DOHH2 (cell line): ENCODE data around the gene HSD17B3.

ENCODE experiments used
- H3F3A ChIP-seq: fragments of 200-600 bp; sonication (generic), shearing (Covaris generic); 2 replicates; pipeline ENCODE4 v1.6.0; 2016; ENCODE audit warnings: antibody characterized with exemption, mild to moderate bottlenecking; ENCODE audit not compliant: control insufficient read depth, insufficient read depth
- H3K27ac ChIP-seq: fragments of 200-600 bp; sonication (generic); 2 replicates; pipeline ENCODE4 v1.5.1; 2014; ENCODE audit warnings: low read depth, mild to moderate bottlenecking, low read length, moderate library complexity
- H3K27me3 ChIP-seq: fragments of 200-600 bp; sonication (generic); 2 replicates; pipeline ENCODE4 v1.6.1; 2014; ENCODE audit warnings: mild to moderate bottlenecking, low read length, mixed read lengths; ENCODE audit not compliant: control insufficient read depth
- H3K36me3 ChIP-seq: fragments of 200-600 bp; sonication (generic); 2 replicates; pipeline ENCODE4 v1.6.1; 2014; ENCODE audit warnings: mild to moderate bottlenecking, low read length, moderate library complexity, mixed read lengths; ENCODE audit not compliant: control insufficient read depth
- H3K4me1 ChIP-seq: fragments of 200-600 bp; sonication (generic); 2 replicates; pipeline ENCODE4 v1.6.1; 2014; ENCODE audit warnings: mild to moderate bottlenecking, low read length, mixed read lengths; ENCODE audit not compliant: control insufficient read depth
- H3K4me2 ChIP-seq: fragments of 200-600 bp; sonication (generic); 2 replicates; pipeline ENCODE4 v1.6.0; 2014; ENCODE audit warnings: mild to moderate bottlenecking, low read length, moderate library complexity
- H3K4me3 ChIP-seq: fragments of 200-600 bp; sonication (generic); 2 replicates; pipeline ENCODE4 v1.5.1; 2014; ENCODE audit warnings: mild to moderate bottlenecking, low read length, mixed read lengths
- H3K79me2 ChIP-seq: fragments of 200-600 bp; sonication (generic); 2 replicates; pipeline ENCODE4 v1.6.1; 2014; ENCODE audit warnings: mild to moderate bottlenecking, low read length, mixed read lengths; ENCODE audit not compliant: control insufficient read depth
- H3K9me2 ChIP-seq: fragments of 200-600 bp; sonication (generic); replicated peaks from 2 replicates; pipeline ENCODE4 v1.6.1; 2014; ENCODE audit warnings: mild to moderate bottlenecking, low read length, mixed read lengths; ENCODE audit not compliant: control insufficient read depth
- H3K9me3 ChIP-seq: fragments of 200-600 bp; sonication (generic); 2 replicates; pipeline ENCODE4 v1.6.1; 2014; ENCODE audit warnings: antibody characterized with exemption, low read length, mixed read lengths; ENCODE audit not compliant: control insufficient read depth, insufficient read depth
- H4K20me1 ChIP-seq: fragments of 200-600 bp; sonication (generic); 2 replicates; pipeline ENCODE4 v1.6.0; 2014; ENCODE audit warnings: low read depth, mild to moderate bottlenecking, antibody characterized with exemption, low read length, moderate library complexity; ENCODE audit not compliant: control insufficient read depth, insufficient read depth
- EZH2phosphoT487 ChIP-seq: fragments of 200-600 bp; sonication (generic); IDR thresholded peaks from 2 replicates; pipeline ENCODE4 v1.6.1; 2017; ENCODE audit warnings: borderline replicate concordance, mild to moderate bottlenecking, antibody characterized with exemption, low read length, moderate library complexity, mixed read lengths
- TF ChIP-seq, protein P1 (sequence below): fragments of 200-600 bp; sonication (generic); IDR thresholded peaks from one replicate; pipeline ENCODE4 v1.5.1; 2014; ENCODE audit warnings: antibody characterized with exemption, mild to moderate bottlenecking, low read depth, low read length; ENCODE audit not compliant: poor library complexity, severe bottlenecking

HSD17B3 gene

GRCh38 chr9:96299823-96300222 is 2.2 kb downstream of the HSD17B3 start:
- Histone ChIP-seq H3K27ac (no peak overlapping the region), H3F3A (no peaks in the 10 kb centered on the region), H3K79me2 (no peaks in the 10 kb centered on the region), H3K27me3 (no peaks in the 10 kb centered on the region), H3K4me3 (no peak overlapping the region), H3K4me2 (no peak overlapping the region), H3K36me3 (no peaks in the 10 kb centered on the region), H4K20me1 (no peaks in the 10 kb centered on the region), H3K9me3 (no peaks in the 10 kb centered on the region), H3K9me2 (no peaks in the 10 kb centered on the region), H3K4me1 (no peaks in the 10 kb centered on the region)
- TF ChIP-seq, protein P1, sequence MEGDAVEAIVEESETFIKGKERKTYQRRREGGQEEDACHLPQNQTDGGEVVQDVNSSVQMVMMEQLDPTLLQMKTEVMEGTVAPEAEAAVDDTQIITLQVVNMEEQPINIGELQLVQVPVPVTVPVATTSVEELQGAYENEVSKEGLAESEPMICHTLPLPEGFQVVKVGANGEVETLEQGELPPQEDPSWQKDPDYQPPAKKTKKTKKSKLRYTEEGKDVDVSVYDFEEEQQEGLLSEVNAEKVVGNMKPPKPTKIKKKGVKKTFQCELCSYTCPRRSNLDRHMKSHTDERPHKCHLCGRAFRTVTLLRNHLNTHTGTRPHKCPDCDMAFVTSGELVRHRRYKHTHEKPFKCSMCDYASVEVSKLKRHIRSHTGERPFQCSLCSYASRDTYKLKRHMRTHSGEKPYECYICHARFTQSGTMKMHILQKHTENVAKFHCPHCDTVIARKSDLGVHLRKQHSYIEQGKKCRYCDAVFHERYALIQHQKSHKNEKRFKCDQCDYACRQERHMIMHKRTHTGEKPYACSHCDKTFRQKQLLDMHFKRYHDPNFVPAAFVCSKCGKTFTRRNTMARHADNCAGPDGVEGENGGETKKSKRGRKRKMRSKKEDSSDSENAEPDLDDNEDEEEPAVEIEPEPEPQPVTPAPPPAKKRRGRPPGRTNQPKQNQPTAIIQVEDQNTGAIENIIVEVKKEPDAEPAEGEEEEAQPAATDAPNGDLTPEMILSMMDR: no peak
- no peak for TF ChIP-seq EZH2phosphoT487

- Histone ChIP-seq H3K4me1 (no peaks in the 10 kb centered on the region), H3K36me3 (no peaks in the 10 kb centered on the region), H3K4me2 (no peak overlapping the region), H3K9me2 (no peaks in the 10 kb centered on the region), H3F3A (no peaks in the 10 kb centered on the region), H3K79me2 (no peaks in the 10 kb centered on the region), H4K20me1 (no peaks in the 10 kb centered on the region), H3K9me3 (no peaks in the 10 kb centered on the region), H3K27me3 (no peaks in the 10 kb centered on the region), H3K4me3 (no peak overlapping the region), H3K27ac (no peak overlapping the region)
- no peak for TF ChIP-seq EZH2phosphoT487
- TF ChIP-seq, protein P1: no peak
Measured at GRCh38 chr9:96294159-96294545, 7.8 kb downstream of the HSD17B3 start.

GRCh38 chr9:96293498-96294158 is 8.3 kb downstream of the HSD17B3 start:
- Histone ChIP-seq H3K79me2 (no peaks in the 10 kb centered on the region), H3K4me2 (no peak overlapping the region), H3F3A (no peaks in the 10 kb centered on the region), H3K4me3 (no peak overlapping the region), H3K4me1 (no peaks in the 10 kb centered on the region), H3K27me3 (no peaks in the 10 kb centered on the region), H3K27ac (no peak overlapping the region), H3K9me3 (no peaks in the 10 kb centered on the region), H3K9me2 (no peaks in the 10 kb centered on the region), H3K36me3 (no peaks in the 10 kb centered on the region), H4K20me1 (no peaks in the 10 kb centered on the region)
- TF ChIP-seq, protein P1: no peak
- no peak for TF ChIP-seq EZH2phosphoT487
